H1 (cell line): Measurements from ENCODE around the gene WDR13. TPM values are rescaled to one million over a fixed set of nuclear protein-coding genes. Genes with fewer than 3 reads are reported as not detected.

ENCODE experiments used
- CTCF ChIA-PET: fragments of 300-600 bp; sonication (Branson Sonifier 250); formaldehyde crosslinking; loops from one replicate; lab custom pipeline; 2021; ENCODE audit not compliant: partially characterized antibody; lab: Charles Lee
- POLR2A ChIA-PET: fragments of 300-600 bp; sonication (Branson Sonifier 250); formaldehyde crosslinking; loops from one replicate; lab custom pipeline; 2021; ENCODE audit warnings: inconsistent platforms; ENCODE audit not compliant: partially characterized antibody; lab: Charles Lee
- DNase-seq, 2 experiments: peaks; one replicate each; pipeline versions ENCODE4 v3.0.0 to v3.0.0-alpha.2; 2010 to 2022; ENCODE audit warnings: low spot score in 2 of 2, low read depth in 1 of 2, mixed read lengths in 1 of 2
- FAIRE-seq: peaks from 2 replicates; lab custom pipeline; 2011; peaks lifted over from hg19 to GRCh38; lab: Jason Lieb, UNC
- H2AFZ ChIP-seq: 2 replicates; pipeline ENCODE4 v1.8.1; 2012; ENCODE audit warnings: low read length, inconsistent platforms
- H2AK5ac ChIP-seq: 2 replicates; pipeline ENCODE4 v1.6.1; 2013; ENCODE audit warnings: low read depth, low read length
- H2BK120ac ChIP-seq: replicated peaks from 2 replicates; pipeline ENCODE3; 2013; ENCODE audit warnings: low read depth, low read length, inconsistent platforms
- H2BK12ac ChIP-seq: 2 replicates; pipeline ENCODE4 v1.6.1; 2013; ENCODE audit warnings: low read depth, low read length
- H2BK15ac ChIP-seq: 2 replicates; pipeline ENCODE4 v1.6.1; 2013; ENCODE audit warnings: low read length
- H2BK20ac ChIP-seq: 2 replicates; pipeline ENCODE4 v1.6.1; 2013; ENCODE audit warnings: low read length
- H2BK5ac ChIP-seq: 2 replicates; pipeline ENCODE4 v1.6.1; 2013; ENCODE audit warnings: low read depth, low read length
- H3K14ac ChIP-seq: 2 replicates; pipeline ENCODE4 v1.6.1; 2013; ENCODE audit warnings: inconsistent platforms; ENCODE audit not compliant: insufficient read length
- H3K18ac ChIP-seq: 2 replicates; pipeline ENCODE4 v1.6.1; 2013; ENCODE audit warnings: low read length; ENCODE audit errors: extremely low read depth
- H3K23ac ChIP-seq: 2 replicates; pipeline ENCODE4 v1.6.1; 2013; ENCODE audit warnings: inconsistent platforms; ENCODE audit not compliant: insufficient read length
- H3K23me2 ChIP-seq: 2 replicates; pipeline ENCODE4 v1.6.1; 2013; ENCODE audit warnings: low read depth, low read length
- H3K27ac ChIP-seq: 2 replicates; pipeline ENCODE4 v1.6.1; 2011; ENCODE audit warnings: low read depth, low read length, inconsistent platforms
- H3K27me3 ChIP-seq, 4 experiments: replicated peaks in 1 of 4; 1 replicate in 1 of 4; 2 replicates in 3 of 4; pipeline versions ENCODE4 v1.6.1 to v1.8.1; 2011 to 2013; ENCODE audit warnings: low read length in 3 of 4, mild to moderate bottlenecking in 3 of 4, inconsistent platforms in 2 of 4, mixed read lengths in 2 of 4, moderate library complexity in 1 of 4; ENCODE audit not compliant: control insufficient read depth in 3 of 4, insufficient read depth in 3 of 4; ENCODE audit errors: extremely low read depth in 1 of 4
- H3K36me3 ChIP-seq, 4 experiments: 2 replicates each; pipeline versions ENCODE4 v1.6.1 to v1.8.1; 2011 to 2013; ENCODE audit warnings: mild to moderate bottlenecking in 4 of 4, low read length in 3 of 4, moderate library complexity in 2 of 4, control low read depth in 1 of 4, inconsistent platforms in 1 of 4; ENCODE audit not compliant: insufficient read depth in 4 of 4, control insufficient read depth in 2 of 4
- H3K4ac ChIP-seq: replicated peaks from 2 replicates; pipeline ENCODE3; 2013; ENCODE audit warnings: low read length, low read depth, mixed read lengths, inconsistent platforms; ENCODE audit not compliant: insufficient read length
- H3K4me1 ChIP-seq, 4 experiments: replicated peaks in 1 of 4; 1 replicate in 1 of 4; 2 replicates in 3 of 4; pipeline versions ENCODE4 v1.6.1 to v1.8.1; 2011 to 2013; ENCODE audit warnings: low read length in 3 of 4, inconsistent platforms in 2 of 4, mixed read lengths in 1 of 4; ENCODE audit not compliant: insufficient read depth in 4 of 4, control insufficient read depth in 3 of 4
- H3K4me2 ChIP-seq, 2 experiments: 2 replicates each; pipeline versions ENCODE4 v1.6.1 to v1.8.1; 2011 to 2013; ENCODE audit warnings: low read depth in 2 of 2, low read length in 2 of 2, control low read depth in 1 of 2, inconsistent platforms in 1 of 2, mild to moderate bottlenecking in 1 of 2; ENCODE audit not compliant: insufficient read depth in 1 of 2
- H3K4me3 ChIP-seq, 4 experiments: fragments of 200-600, 300-600 bp in 1 of 4; sonication (generic), shearing (Covaris generic), sonication (Bioruptor Twin) in 1 of 4; 2 replicates each; pipeline versions ENCODE4 v1.5.1 to v1.8.1; 2011 to 2016; ENCODE audit warnings: low read length in 4 of 4, low read depth in 3 of 4, control low read depth in 2 of 4, inconsistent platforms in 2 of 4, mild to moderate bottlenecking in 2 of 4, mixed read lengths in 1 of 4, moderate library complexity in 1 of 4; ENCODE audit not compliant: insufficient read depth in 2 of 4; ENCODE audit errors: extremely low read depth in 1 of 4
- H3K56ac ChIP-seq: replicated peaks from 2 replicates; pipeline ENCODE3; 2013; ENCODE audit warnings: low read depth, mild to moderate bottlenecking, mixed read lengths, low read length, inconsistent platforms; ENCODE audit not compliant: insufficient read length
- H3K79me1 ChIP-seq: 2 replicates; pipeline ENCODE4 v1.6.1; 2013; ENCODE audit warnings: low read depth, low read length, control low read depth
- H3K79me2 ChIP-seq, 2 experiments: 2 replicates each; pipeline versions ENCODE4 v1.6.1 to v1.8.1; 2012 to 2013; ENCODE audit warnings: low read length in 2 of 2, mild to moderate bottlenecking in 2 of 2, inconsistent platforms in 1 of 2; ENCODE audit not compliant: insufficient read depth in 2 of 2, control insufficient read depth in 1 of 2
- H3K9ac ChIP-seq, 4 experiments: replicated peaks in 1 of 4; 1 replicate in 1 of 4; 2 replicates in 3 of 4; pipeline versions ENCODE4 v1.6.1 to v1.8.1; 2011 to 2013; ENCODE audit warnings: low read depth in 3 of 4, low read length in 3 of 4, control low read depth in 2 of 4, mild to moderate bottlenecking in 2 of 4, moderate library complexity in 2 of 4, inconsistent platforms in 1 of 4; ENCODE audit errors: extremely low read depth in 1 of 4
- H3K9me3 ChIP-seq, 2 experiments: 2 replicates each; pipeline versions ENCODE4 v1.6.1 to v1.8.1; 2012 to 2013; ENCODE audit warnings: mild to moderate bottlenecking in 2 of 2, moderate library complexity in 2 of 2, control low read depth in 1 of 2, inconsistent platforms in 1 of 2, low read depth in 1 of 2, low read length in 1 of 2, mixed read lengths in 1 of 2; ENCODE audit not compliant: insufficient read depth in 2 of 2
- H4K20me1 ChIP-seq, 2 experiments: replicated peaks in 1 of 2; 2 replicates each; pipeline versions ENCODE3 to v1.8.1; 2011 to 2013; ENCODE audit warnings: inconsistent platforms in 2 of 2, low read length in 2 of 2, mild to moderate bottlenecking in 1 of 2; ENCODE audit not compliant: insufficient read depth in 2 of 2, control insufficient read depth in 1 of 2
- H4K5ac ChIP-seq: 2 replicates; pipeline ENCODE4 v1.6.1; 2013; ENCODE audit warnings: low read length, low read depth, mixed read lengths, inconsistent platforms; ENCODE audit not compliant: insufficient read length
- H4K8ac ChIP-seq: 2 replicates; pipeline ENCODE4 v1.8.0; 2013; ENCODE audit warnings: mild to moderate bottlenecking, moderate library complexity, low read length, inconsistent platforms; ENCODE audit not compliant: insufficient read depth; ENCODE audit errors: extremely low read depth
- H4K91ac ChIP-seq: replicated peaks from 2 replicates; pipeline ENCODE3; 2013; ENCODE audit warnings: low read length, mixed read lengths, inconsistent platforms; ENCODE audit not compliant: insufficient read length
- CBX8 ChIP-seq: fragments of 300-800, 300-1000 bp; sonication (generic); IDR thresholded peaks from 2 replicates; pipeline ENCODE4 v1.7.1; 2016; ENCODE audit warnings: low read depth, low read length, borderline replicate concordance
- GTF2F1 ChIP-seq: IDR thresholded peaks from 2 replicates; pipeline ENCODE4 v1.6.1; 2012; ENCODE audit warnings: low read depth, low read length, improper control_type of control experiment, borderline replicate concordance
- KDM1A ChIP-seq: fragments of 200-600, 300-600 bp; sonication (generic); IDR thresholded peaks from 2 replicates; pipeline ENCODE4 v1.7.1; 2016; ENCODE audit warnings: mild to moderate bottlenecking, low read length, borderline replicate concordance
- MAX ChIP-seq: IDR thresholded peaks from 2 replicates; pipeline ENCODE4 v1.6.1; 2012; ENCODE audit warnings: inconsistent platforms
- POLR2AphosphoS5 ChIP-seq: IDR thresholded peaks from 2 replicates; pipeline ENCODE4 v1.6.1; 2011; ENCODE audit warnings: low read depth, low read length
- RXRA ChIP-seq: IDR thresholded peaks from 2 replicates; pipeline ENCODE4 v1.6.1; 2011; ENCODE audit warnings: low read depth, mild to moderate bottlenecking, low read length, moderate library complexity; ENCODE audit not compliant: insufficient read depth
- SP2 ChIP-seq: IDR thresholded peaks from 2 replicates; pipeline ENCODE4 v1.6.1; 2012; ENCODE audit warnings: mild to moderate bottlenecking, low read length, inconsistent platforms
- TAF7 ChIP-seq: optimal IDR thresholded peaks from 2 replicates; pipeline ENCODE3; 2011; ENCODE audit warnings: low read depth, mild to moderate bottlenecking, inconsistent platforms, low read length, moderate library complexity, borderline replicate concordance
- ZNF274 ChIP-seq: IDR thresholded peaks from 2 replicates; pipeline ENCODE4 v1.7.0; 2012; ENCODE audit warnings: low read length, borderline replicate concordance; ENCODE audit errors: extremely low read depth
- WGBS, 2 experiments: shearing (Covaris generic) in 1 of 2; methylation state at CpG; one replicate each; pipeline versions ENCODE4 v1.1.6 to v1.1.7; 2013 to 2015; ENCODE audit warnings: low lambda C conversion rate in 2 of 2, mixed read lengths in 2 of 2, inconsistent platforms in 1 of 2, low coverage in 1 of 2, missing lambda C conversion rate in 1 of 2; ENCODE audit not compliant: insufficient replicate concordance in 2 of 2, insufficient coverage in 1 of 2, insufficient read length in 1 of 2; ENCODE audit errors: extremely low coverage in 1 of 2, missing lambda C conversion rate in 1 of 2; 5-methylcytosine and 5-hydroxymethylcytosine counted together
- polyA plus RNA-seq, 7 experiments: library from polyadenylated mRNA; depleted of rRNA in 3 of 7; stranded (reverse) in 5 of 7; unstranded in 2 of 7; fragments of >200 nt in 5 of 7; fragments of 200-250 nt in 2 of 7; gene quantifications; 1 replicate in 5 of 7; 2 replicates in 1 of 7; 4 replicates in 1 of 7; pipeline versions ENCODE4 v1.2.1 to v1.2.3, GENCODE V29; 2011 to 2013; ENCODE audit warnings: missing spikeins in 2 of 7, mixed read lengths in 2 of 7
- total RNA-seq: library from RNA; stranded (reverse); fragmentation: NEBNext Ultra II Directional; extraction: Animal tissue kit (Norgen Biotek cat#: 25700); gene quantifications from 2 replicates; pipeline ENCODE4 v1.2.1, GENCODE V29; 2021

The WDR13 gene
- total and polyA plus RNA-seq, 2 of the 8 experiments (the other 6 are each of a cell fraction or from before 2014, with no cell fraction given): 19.4 to 46.3 TPM

- POLR2A ChIA-PET: interaction anchor here (0.5 to 1.1 kb wide), 5 partner anchors 57 to 1452 kb away, joined by 3 to 4 read pairs (median 3); partner anchors contain the start of gene GLOD5
- no peaks in the 10 kb centered on the region for H3K79me1 ChIP-seq
- CTCF ChIA-PET: interaction anchor here (1.3 kb wide), 1 partner anchor 1577 kb away, joined by 3 read pairs; no protein-coding TSS in a partner anchor
- TF ChIP-seq GTF2F1 (no peak), ZNF274 (no peak), SP2 (no peak), TAF7 (peak; percentile 84), POLR2AphosphoS5 (no peak), CBX8 (no peak), KDM1A (peak; percentile 88), RXRA (no peak), MAX (0 out of 2 replicates have a peak, but pooled peaks have one; percentile 19)
Observed at GRCh38 chrX:48631376-48632090, 34.2 kb downstream of the WDR13 start.

More at GRCh38 chrX:48631376-48632090, 34.2 kb downstream of the WDR13 start:
- H2BK15ac ChIP-seq: no peak overlapping the region
- no peak overlapping the region for H3K23ac ChIP-seq
- no peaks in the 10 kb centered on the region for H4K20me1 ChIP-seq
- H3K79me2 ChIP-seq: no peaks in the 10 kb centered on the region
- H3K27ac ChIP-seq: no peak overlapping the region
- no peak overlapping the region for H3K9ac ChIP-seq
- H3K4me3 ChIP-seq: no peak overlapping the region
- H2AFZ ChIP-seq: no peak overlapping the region
- H3K23me2 ChIP-seq: no peaks in the 10 kb centered on the region
- H3K27me3 ChIP-seq: no peaks in the 10 kb centered on the region
- H3K36me3 ChIP-seq: no peaks in the 10 kb centered on the region
- H3K4me2 ChIP-seq: no peak overlapping the region
- H3K4me1 ChIP-seq: no peaks in the 10 kb centered on the region
- H3K18ac ChIP-seq: no peak overlapping the region
- H2BK12ac ChIP-seq: no peak overlapping the region
- no peak overlapping the region for H3K14ac ChIP-seq
- DNase-seq (peak; percentile 59 to 66), FAIRE-seq (peak; percentile 99)
- H4K5ac ChIP-seq: no peak overlapping the region
- no peak overlapping the region for H2BK20ac ChIP-seq
- no peak overlapping the region for H2BK120ac ChIP-seq
- no peak overlapping the region for H4K8ac ChIP-seq
- H2AK5ac ChIP-seq: no peak overlapping the region
- no peak overlapping the region for H4K91ac ChIP-seq
- no peak overlapping the region for H3K4ac ChIP-seq
- WGBS, 2 experiments: 24% methylated on average over 13 of the region's 18 CpGs; no CpG with 5 or more reads in 1 of the 2 experiments
- H3K56ac ChIP-seq: no peak overlapping the region
- H3K9me3 ChIP-seq: no peaks in the 10 kb centered on the region
- no peak overlapping the region; the same call in 1 of the 2 replicates for H2BK5ac ChIP-seq
